Ectodermal cell (in vitro differentiated cells): ENCODE measurements around the gene ZNF362.

Experiments used
- H3K27ac ChIP-seq: 2 replicates; pipeline ENCODE4 v1.7.0; 2013; ENCODE audit warnings: mild to moderate bottlenecking, low read depth, low read length; ENCODE audit not compliant: insufficient read depth, poor library complexity, severe bottlenecking
- H3K27me3 ChIP-seq: 2 replicates; pipeline ENCODE4 v1.7.0; 2013; ENCODE audit warnings: mild to moderate bottlenecking, low read length; ENCODE audit not compliant: insufficient read depth, control insufficient read depth, poor library complexity, severe bottlenecking
- H3K36me3 ChIP-seq: one replicate; pipeline ENCODE4 v1.7.0; 2013; ENCODE audit warnings: low read length; ENCODE audit not compliant: control insufficient read depth, insufficient read depth
- H3K4me1 ChIP-seq: one replicate; pipeline ENCODE4 v1.7.0; 2013; ENCODE audit warnings: low read length; ENCODE audit not compliant: control insufficient read depth, insufficient read depth
- H3K4me3 ChIP-seq: 2 replicates; pipeline ENCODE4 v1.7.0; 2013; ENCODE audit warnings: low read depth, low read length, control low read depth; ENCODE audit not compliant: insufficient read depth
- H3K9me3 ChIP-seq: 2 replicates; pipeline ENCODE4 v1.7.0; 2013; ENCODE audit warnings: mild to moderate bottlenecking, low read length, moderate library complexity; ENCODE audit not compliant: control insufficient read depth
- WGBS, 2 experiments: methylation state at CpG; one replicate each; pipeline ENCODE4 v1.1.7; 2013; ENCODE audit warnings: missing lambda C conversion rate in 2 of 2; 5-methylcytosine and 5-hydroxymethylcytosine counted together

The ZNF362 gene

DNA sequence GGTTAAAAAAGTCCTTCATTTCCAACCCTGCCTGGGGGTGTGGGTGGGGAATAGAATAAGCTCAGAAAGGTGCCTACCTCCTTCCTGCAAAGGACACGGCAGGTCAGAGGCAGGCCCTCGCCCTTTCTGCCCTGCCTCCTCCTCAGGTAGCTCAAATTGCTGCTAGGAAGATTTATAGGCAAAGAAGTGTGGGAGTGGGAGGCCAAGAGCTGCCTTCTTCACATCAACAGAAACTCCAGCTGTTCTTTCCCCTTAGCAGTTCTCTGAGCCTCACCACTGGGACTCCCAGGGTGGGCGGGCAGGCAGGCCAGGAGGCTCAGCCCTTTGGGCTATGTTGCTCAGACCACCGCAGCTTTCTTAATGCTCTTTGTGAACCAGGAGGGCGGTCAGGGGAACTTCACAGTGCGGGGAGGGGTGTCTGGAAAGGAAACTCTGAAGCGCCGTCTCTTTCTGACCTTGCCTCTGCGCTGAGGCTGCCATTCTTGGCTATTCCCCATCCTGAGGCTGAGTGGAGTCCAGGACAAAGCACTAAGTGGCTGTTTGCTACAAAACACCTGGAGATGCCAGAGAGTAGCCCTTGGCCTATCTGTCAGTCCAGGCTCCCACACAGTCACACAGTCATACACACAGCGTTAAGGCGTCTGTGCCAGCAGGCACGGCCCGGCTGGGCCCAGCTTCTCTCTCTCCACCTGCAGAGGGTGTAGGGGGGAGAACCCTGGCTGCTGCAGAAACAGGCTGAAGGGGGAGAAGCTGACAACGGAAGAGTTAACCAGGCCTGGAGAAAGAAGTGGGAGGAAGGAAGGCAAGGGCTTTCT is 67.6 kb downstream of the ZNF362 start:
- H3K27ac ChIP-seq: peak overlapping the region; percentile 20
- 83 to 90% methylated on average over 14 of the region's 14 CpGs for WGBS, 2 experiments

DNA sequence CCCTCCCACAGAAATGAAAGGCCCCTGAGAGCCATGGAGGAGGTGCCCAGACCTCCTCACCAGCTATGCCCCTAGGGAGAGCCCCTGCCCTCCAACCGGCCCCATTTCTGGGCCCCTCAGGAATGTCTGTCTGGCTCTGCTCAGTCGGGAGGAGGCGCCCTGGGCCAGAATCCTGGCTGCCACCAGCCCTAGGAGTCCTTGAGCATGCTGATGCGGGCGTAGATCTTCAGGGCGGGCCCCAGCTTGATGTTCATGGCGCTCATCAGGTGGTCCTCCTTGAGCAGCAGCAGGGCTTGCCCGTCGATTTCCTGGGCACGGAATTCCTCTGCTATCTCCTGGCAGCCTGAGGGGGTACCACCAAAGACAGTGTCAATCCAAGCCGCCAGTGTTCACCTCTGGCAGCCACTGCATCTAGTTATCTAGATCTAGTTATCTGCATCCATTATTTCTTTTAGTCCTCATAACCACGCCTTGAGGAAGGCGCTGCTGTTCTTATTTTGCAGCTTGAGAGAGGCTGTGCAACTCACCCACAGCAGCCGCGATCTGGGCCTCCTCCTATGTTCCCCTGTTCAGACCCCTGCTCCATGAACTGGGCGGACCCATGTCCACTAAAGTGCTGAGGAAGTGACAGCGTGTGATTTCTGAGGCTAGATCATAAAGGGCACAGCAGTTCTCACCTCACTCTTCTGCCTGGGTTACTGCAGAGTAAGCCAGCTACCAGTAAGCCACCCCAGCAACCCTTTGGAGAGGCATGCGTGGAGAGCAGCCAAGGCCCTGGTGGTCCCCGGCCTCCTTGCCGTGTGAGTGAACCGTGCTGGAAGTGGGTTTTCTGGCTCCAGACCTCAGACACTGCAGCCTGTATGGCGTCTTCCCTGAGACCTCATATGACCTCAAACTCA is 68.6 kb downstream of the ZNF362 start:
- Histone ChIP-seq H3K27ac (no peak overlapping the region), H3K36me3 (peaks cover 58% of the 10 kb centered on the region), H3K27me3 (no peaks in the 10 kb centered on the region), H3K9me3 (no peaks in the 10 kb centered on the region), H3K4me1 (no peaks in the 10 kb centered on the region), H3K4me3 (no peak overlapping the region)
- WGBS, 2 experiments: 93 to 94% methylated on average over 22 of the region's 22 CpGs

More for the DNA sequence above, 67.6 kb downstream of the ZNF362 start:
- Histone ChIP-seq H3K4me3 (no peak overlapping the region), H3K27me3 (no peaks in the 10 kb centered on the region), H3K4me1 (no peaks in the 10 kb centered on the region), H3K36me3 (peaks cover 49% of the 10 kb centered on the region), H3K9me3 (no peaks in the 10 kb centered on the region)

DNA sequence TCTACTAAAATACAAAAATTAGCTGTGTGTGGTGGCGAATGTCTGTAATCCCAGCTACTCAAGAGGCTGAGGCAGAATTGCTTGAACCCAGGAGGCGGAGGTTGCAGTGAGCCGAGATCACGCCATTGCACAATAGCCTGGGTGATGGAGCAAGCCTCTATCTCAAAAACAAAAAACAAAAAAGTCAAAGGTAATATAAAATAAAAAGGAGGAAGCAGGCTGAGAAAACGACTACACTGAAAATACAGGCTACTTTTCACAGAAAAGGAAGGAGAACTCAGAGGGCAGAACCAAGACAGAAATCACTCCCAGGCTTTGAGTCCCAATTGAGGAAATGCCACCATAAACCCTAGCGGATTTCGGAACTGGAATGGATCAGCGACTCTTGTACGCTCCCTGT is 70.5 kb downstream of the ZNF362 start:
- no peaks in the 10 kb centered on the region for H3K4me1 ChIP-seq
- no peaks in the 10 kb centered on the region for H3K27me3 ChIP-seq
- H3K9me3 ChIP-seq: no peaks in the 10 kb centered on the region
- no peak overlapping the region for H3K4me3 ChIP-seq
- WGBS, 2 experiments: 92 to 94% methylated on average over 9 of the region's 9 CpGs
- peaks cover 76% of the 10 kb centered on the region for H3K36me3 ChIP-seq
- H3K27ac ChIP-seq: no peak overlapping the region

DNA sequence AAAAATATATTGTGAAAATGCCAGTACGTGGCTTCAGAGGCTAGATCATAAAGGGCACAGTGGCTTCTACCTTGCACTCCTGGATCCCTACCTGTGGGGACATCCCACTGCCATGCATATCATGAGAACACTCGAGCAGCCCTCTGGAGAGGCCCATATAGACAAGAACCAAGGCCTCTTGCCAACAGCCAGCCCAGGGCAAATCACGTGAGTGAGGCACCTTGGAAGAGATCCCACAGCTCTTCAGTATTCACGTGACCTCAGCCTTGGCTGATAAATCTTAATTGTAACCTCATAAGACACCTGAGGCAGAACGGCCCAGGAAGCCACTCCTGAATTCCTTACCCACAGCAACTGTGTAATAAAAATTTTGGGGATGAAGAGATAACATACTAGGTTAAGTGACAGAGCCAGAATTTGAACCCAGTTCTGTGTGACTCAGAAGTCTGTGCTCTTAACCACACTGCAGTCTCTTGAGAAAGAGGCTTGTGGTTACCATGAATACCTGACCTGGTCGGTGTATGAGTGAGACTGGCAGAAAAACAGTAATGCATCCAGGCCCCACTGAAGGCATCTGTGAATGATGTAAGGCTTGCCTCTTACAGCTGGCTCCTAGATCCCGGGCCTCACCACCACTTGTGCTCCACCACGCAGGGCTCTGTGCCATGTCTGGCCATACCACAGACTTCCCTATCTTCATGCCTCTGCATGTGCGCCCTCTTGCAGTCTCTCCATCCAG is 71.5 kb downstream of the ZNF362 start:
- Histone ChIP-seq H3K9me3 (no peaks in the 10 kb centered on the region), H3K4me1 (no peaks in the 10 kb centered on the region), H3K4me3 (no peak overlapping the region), H3K36me3 (peaks cover 83% of the 10 kb centered on the region), H3K27ac (peak overlapping the region; percentile 20), H3K27me3 (no peaks in the 10 kb centered on the region)
- 94 to 96% methylated on average over 9 of the region's 9 CpGs for WGBS, 2 experiments

DNA sequence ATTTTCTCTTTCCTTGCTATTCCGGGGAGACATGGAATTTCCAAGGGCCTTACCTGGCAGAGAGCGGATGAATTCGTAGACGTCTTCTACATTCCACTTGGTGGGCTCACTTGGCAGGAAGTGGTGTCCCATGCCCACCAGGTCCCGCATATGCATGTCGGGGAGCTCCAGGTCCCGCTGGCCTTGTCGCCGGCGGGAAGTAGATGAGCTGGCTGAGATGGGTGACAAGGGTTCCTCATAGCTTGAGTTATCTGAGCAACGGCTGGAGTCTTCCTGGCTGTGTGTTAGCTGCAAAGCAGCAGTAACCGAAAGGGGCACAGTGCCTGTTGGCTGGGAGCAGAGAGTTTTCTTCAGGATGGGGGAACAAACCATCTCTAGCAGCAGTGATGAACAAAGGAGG is 72.5 kb downstream of the ZNF362 start:
- Histone ChIP-seq H3K4me1 (peaks cover 4% of the 10 kb centered on the region), H3K27ac (no peak overlapping the region), H3K36me3 (peaks cover 88% of the 10 kb centered on the region), H3K27me3 (no peaks in the 10 kb centered on the region), H3K4me3 (no peak overlapping the region), H3K9me3 (no peaks in the 10 kb centered on the region)
- 95 to 96% methylated on average over 12 of the region's 12 CpGs for WGBS, 2 experiments

DNA sequence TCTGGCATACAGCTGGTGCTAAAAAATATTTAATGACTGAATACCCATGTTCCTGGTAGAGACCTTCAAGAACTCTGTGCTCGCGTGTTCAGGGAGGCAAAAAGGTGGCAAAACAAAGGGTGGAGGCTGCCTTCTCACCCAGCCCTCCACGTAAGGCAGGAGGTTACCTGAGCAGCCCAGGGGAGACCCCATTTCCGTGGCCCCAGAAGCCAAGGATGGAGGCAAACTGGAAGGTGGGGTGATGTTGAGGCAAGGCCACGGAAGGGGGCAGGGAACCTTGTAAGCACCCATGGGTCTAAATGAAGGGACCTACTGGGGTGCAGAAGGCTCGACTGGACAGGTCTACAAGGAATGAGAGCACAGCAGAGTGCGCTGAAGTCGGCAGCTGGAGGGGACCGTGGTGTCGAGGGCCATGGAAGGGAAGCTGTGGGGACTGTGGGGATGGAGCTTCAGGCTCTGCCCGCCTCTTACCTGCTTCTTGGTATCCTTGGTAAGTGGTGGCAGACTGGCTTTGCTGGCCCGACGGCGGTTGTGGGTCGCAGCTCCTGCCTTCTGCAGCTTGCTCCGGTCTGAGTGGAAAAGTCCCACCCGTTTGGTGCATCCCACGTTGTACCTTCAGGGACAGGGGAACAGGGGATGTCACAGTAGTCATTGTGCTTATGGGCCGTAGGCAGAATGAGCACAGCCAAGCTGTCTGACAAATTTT is 73.5 kb downstream of the ZNF362 start:
- Histone ChIP-seq H3K4me1 (peaks cover 13% of the 10 kb centered on the region), H3K27ac (no peak overlapping the region), H3K36me3 (peaks cover 85% of the 10 kb centered on the region), H3K4me3 (no peak overlapping the region), H3K27me3 (no peaks in the 10 kb centered on the region), H3K9me3 (no peaks in the 10 kb centered on the region)
- WGBS, 2 experiments: 91 to 92% methylated on average over 19 of the region's 19 CpGs

DNA sequence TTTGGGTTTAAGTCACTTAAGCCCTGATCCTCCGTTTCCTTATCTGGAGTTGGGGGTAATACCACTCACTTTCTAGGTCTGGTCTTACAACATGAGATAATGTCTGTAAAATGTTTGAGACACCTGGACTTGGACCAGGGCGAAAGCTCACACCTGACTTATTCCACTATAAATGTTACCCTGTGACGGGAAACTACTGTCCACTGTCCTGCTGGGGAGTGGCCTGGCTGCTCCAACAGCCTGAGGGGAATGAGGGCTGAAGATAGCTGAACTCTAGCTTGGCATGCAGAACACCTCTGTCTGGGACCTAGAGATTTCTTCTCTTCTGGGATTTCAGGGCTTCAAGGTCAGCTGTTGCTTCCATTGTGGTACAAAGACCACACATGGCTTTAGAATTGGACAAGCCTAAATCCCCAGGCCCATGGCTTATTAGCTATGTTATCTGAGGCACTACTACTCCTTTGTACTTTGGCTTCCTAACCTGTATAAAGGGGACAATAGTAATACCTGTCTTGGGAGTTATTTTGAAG is 74.1 kb downstream of the ZNF362 start:
- Histone ChIP-seq H3K27ac (no peak overlapping the region), H3K27me3 (no peaks in the 10 kb centered on the region), H3K9me3 (no peaks in the 10 kb centered on the region), H3K4me3 (no peak overlapping the region), H3K36me3 (peaks cover 78% of the 10 kb centered on the region), H3K4me1 (peaks cover 19% of the 10 kb centered on the region)
- 88 to 96% methylated on average over 3 of the region's 3 CpGs for WGBS, 2 experiments

DNA sequence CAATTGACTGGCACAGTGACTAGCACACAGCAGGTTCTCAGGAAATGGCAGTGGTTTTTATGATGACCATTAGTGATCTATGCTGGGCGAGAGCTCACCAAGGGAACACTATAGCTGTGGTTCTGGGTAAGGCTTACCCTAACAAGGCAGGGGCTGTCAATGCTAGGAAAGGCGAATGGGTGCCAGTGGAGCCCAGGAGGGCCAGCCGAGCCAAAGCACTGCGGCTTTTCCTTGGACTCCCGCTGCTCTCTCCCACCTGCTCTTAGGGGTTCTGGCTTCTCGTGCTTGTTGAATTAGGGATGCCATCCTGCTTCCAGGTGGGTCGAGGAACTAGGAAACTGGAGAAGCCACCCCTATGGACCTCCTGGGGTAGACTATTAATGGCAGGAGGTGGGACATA is 74.6 kb downstream of the ZNF362 start:
- H3K4me1 ChIP-seq: peaks cover 19% of the 10 kb centered on the region
- peaks cover 74% of the 10 kb centered on the region for H3K36me3 ChIP-seq
- WGBS, 2 experiments: 96% methylated on average over 7 of the region's 7 CpGs
- H3K27ac ChIP-seq: no peak overlapping the region
- H3K9me3 ChIP-seq: no peaks in the 10 kb centered on the region
- no peaks in the 10 kb centered on the region for H3K27me3 ChIP-seq
- H3K4me3 ChIP-seq: no peak overlapping the region

DNA sequence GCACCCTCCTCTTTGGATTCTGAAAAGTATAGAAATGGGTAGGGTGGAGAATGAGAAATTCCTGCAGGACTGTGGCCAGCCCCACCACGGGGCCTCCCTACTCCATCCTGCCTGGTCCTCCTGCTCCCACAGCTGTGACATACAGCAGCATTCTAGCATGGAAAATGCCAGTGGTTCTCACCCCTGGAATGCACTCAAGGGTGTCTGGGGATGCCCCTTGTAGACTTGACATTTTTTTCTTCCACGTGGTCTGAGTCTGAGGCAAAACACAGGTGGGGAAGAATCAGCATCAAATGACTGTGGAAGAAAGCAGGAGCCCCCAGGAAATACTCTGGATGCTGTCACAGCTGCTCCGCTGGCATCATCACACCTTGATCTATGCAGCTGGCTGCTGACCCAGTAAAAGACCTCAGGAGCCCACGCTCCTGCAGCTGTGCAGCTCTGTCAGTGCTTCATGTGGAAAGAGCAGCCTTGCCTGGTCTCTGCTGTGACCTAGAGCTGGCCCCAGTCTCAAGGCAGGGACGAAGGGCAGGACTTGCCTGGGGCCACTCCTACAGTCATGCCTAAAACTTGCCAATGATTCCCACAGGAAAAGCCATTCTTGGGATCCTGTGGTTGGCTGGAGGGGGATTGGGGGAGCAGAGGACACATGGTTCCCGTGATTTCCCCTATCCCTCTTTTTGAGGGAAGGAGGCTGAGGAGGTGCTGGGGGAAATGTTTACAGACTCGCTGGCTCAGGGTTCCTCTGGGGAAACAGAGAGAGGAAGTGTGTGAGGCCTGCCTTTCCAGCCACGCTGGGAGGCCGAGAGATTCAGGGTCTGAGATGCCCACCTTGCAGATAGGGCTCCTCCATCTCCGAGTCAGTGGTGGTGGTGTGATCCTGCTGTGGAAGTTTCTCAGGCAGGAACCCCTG is 75.4 kb downstream of the ZNF362 start:
- H3K4me1 ChIP-seq: peaks cover 21% of the 10 kb centered on the region
- H3K9me3 ChIP-seq: no peaks in the 10 kb centered on the region
- WGBS, 2 experiments: 96% methylated on average over 10 of the region's 10 CpGs
- H3K4me3 ChIP-seq: no peak overlapping the region
- H3K36me3 ChIP-seq: peaks cover 68% of the 10 kb centered on the region
- H3K27ac ChIP-seq: no peak overlapping the region
- H3K27me3 ChIP-seq: no peaks in the 10 kb centered on the region
